ENCODE measurements around the gene RIN2.
"Not testable (repeated sequence)": the region's sequence is repeated elsewhere in the genome, so short reads cannot be mapped to it uniquely, and the experiment has no call there.

DNA sequence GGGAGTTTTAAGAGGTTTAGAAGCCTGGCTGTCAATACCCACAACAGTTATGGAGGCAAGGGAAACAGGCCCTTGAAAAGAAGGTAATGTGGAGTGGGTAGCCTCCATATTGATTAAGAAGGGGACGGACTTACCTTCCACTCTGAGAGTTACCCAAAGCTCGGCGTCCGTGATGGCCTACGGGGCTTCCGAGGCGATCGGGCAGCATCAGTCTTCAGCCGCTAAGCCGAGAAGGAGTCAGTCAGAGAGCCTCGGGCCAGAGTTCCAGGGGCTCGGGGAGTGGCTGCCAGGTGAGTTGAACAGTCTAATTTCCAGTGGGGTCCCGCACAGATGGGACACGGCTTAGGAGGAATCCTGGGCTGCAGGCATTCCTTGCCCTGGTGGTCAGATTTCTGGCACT is 3.9 kb upstream of the RIN2 start:
- TF ChIP-seq YY1 (IDR thresholded peaks at IDR 0.05; ENCODE audit: insufficient read depth, insufficient read length); SUZ12 (IDR thresholded peaks at IDR 0.05; ENCODE audit: extremely low read depth, insufficient read depth, insufficient read length): not testable (repeated sequence)
